HCT116 (cell line): ENCODE data around the gene MTHFD2L. TPM values are rescaled to one million over a fixed set of nuclear protein-coding genes. Genes with fewer than 3 reads are reported as not detected.

Experiments used
- ATAC-seq: fragments of 200-7000 bp; cut with Tn5 transposase; 2 replicates; pipeline ENCODE4 v1.9.1; 2020; ENCODE audit warnings: mild to moderate bottlenecking, moderate library complexity
- BruUV-seq: library from RNA; stranded (reverse); fragments of 400-500 nt; replicated peaks from 2 replicates; lab custom pipeline; 2021; lab: Mats Ljungman, UMichigan
- CTCF ChIA-PET: fragments of 300-600 bp; sonication (Branson Sonifier 250); formaldehyde crosslinking; loops from one replicate; lab custom pipeline; 2021; ENCODE audit warnings: antibody characterized with exemption; lab: Charles Lee
- POLR2A ChIA-PET: fragments of 300-600, 350-600 bp; sonication (Branson Sonifier 250); formaldehyde crosslinking; loops from one replicate; lab custom pipeline; 2021; ENCODE audit warnings: antibody characterized with exemption; lab: Charles Lee
- RAD21 ChIA-PET, 2 experiments: fragments of 300-600 bp; sonication (Branson Sonifier 250); formaldehyde crosslinking; loops; one replicate each; lab custom pipeline; 2023; ENCODE audit warnings: low total read pairs in 2 of 2; ENCODE audit not compliant: uncharacterized antibody in 2 of 2, unreplicated experiment in 2 of 2, low non-redundant PET in 1 of 2; lab: Charles Lee
- DNase-seq: peaks from one replicate; pipeline ENCODE4 v3.0.0-alpha.2; 2010; ENCODE audit warnings: low read depth, low spot score
- H2AFZ ChIP-seq: fragments of 200-600 bp; shearing (Covaris generic), sonication (generic); 2 replicates; pipeline ENCODE4 v1.6.1; 2017; ENCODE audit warnings: low read depth, mixed run types, mixed read lengths, antibody characterized with exemption, low read length; ENCODE audit not compliant: poor library complexity, severe bottlenecking
- H3K27ac ChIP-seq: 2 replicates; pipeline ENCODE4 v1.5.1; 2012; ENCODE audit warnings: low read depth, low read length
- H3K27me3 ChIP-seq: fragments of 200-600 bp; sonication (generic); 2 replicates; pipeline ENCODE4 v1.6.1; 2016; ENCODE audit warnings: mixed run types, low read length, mixed read lengths; ENCODE audit not compliant: insufficient read depth
- H3K36me3 ChIP-seq, 2 experiments: fragments of 200-500 bp in 1 of 2; fragments of 200-600 bp in 1 of 2; sonication (Bioruptor generic) in 1 of 2; sonication (generic) in 1 of 2; 2 replicates each; pipeline versions ENCODE4 v1.5.1 to v1.6.1; 2014 to 2016; ENCODE audit warnings: low read length in 2 of 2, inconsistent platforms in 1 of 2, mixed read lengths in 1 of 2, mixed run types in 1 of 2; ENCODE audit not compliant: insufficient read depth in 2 of 2, control insufficient read depth in 1 of 2
- H3K4me1 ChIP-seq, 2 experiments: fragments of 200-600 bp in 1 of 2; sonication (generic) in 1 of 2; 2 replicates each; pipeline versions ENCODE4 v1.5.1 to v1.6.1; 2012 to 2017; ENCODE audit warnings: low read length in 2 of 2, inconsistent platforms in 1 of 2, mild to moderate bottlenecking in 1 of 2, mixed read lengths in 1 of 2, mixed run types in 1 of 2, moderate library complexity in 1 of 2; ENCODE audit not compliant: insufficient read depth in 2 of 2, control insufficient read depth in 1 of 2
- H3K4me2 ChIP-seq: fragments of 200-600 bp; sonication (generic); 2 replicates; pipeline ENCODE4 v1.6.1; 2017; ENCODE audit warnings: mixed run types, low read length, mixed read lengths
- H3K4me3 ChIP-seq, 2 experiments: fragments of 200-600 bp in 1 of 2; sonication (generic) in 1 of 2; replicated peaks in 1 of 2; 2 replicates each; pipeline ENCODE4 v1.5.1; 2011 to 2016; ENCODE audit warnings: low read length in 2 of 2, control low read depth in 1 of 2, low read depth in 1 of 2, mild to moderate bottlenecking in 1 of 2, mixed read lengths in 1 of 2, mixed run types in 1 of 2
- H3K79me2 ChIP-seq: fragments of 200-600 bp; sonication (generic); 2 replicates; pipeline ENCODE4 v1.6.1; 2017; ENCODE audit warnings: mild to moderate bottlenecking, mixed run types, low read length, moderate library complexity, mixed read lengths; ENCODE audit not compliant: insufficient read depth
- H3K9ac ChIP-seq: fragments of 200-600 bp; sonication (generic); 2 replicates; pipeline ENCODE4 v1.6.1; 2016; ENCODE audit warnings: low read length, mixed read lengths
- H3K9me2 ChIP-seq: fragments of 200-600 bp; sonication (generic), shearing (Covaris generic); 2 replicates; pipeline ENCODE4 v1.6.1; 2017; ENCODE audit warnings: mixed run types, mild to moderate bottlenecking, moderate library complexity; ENCODE audit not compliant: insufficient read depth
- H3K9me3 ChIP-seq, 2 experiments: fragments of 200-500 bp in 1 of 2; fragments of 200-600 bp in 1 of 2; sonication (Bioruptor generic) in 1 of 2; sonication (generic) in 1 of 2; 2 replicates each; pipeline ENCODE4 v1.6.1; 2014 to 2017; ENCODE audit warnings: low read length in 2 of 2, mixed read lengths in 2 of 2, inconsistent platforms in 1 of 2, low read depth in 1 of 2, mild to moderate bottlenecking in 1 of 2, mixed run types in 1 of 2, moderate library complexity in 1 of 2; ENCODE audit not compliant: control insufficient read depth in 1 of 2, insufficient read depth in 1 of 2
- H4K20me1 ChIP-seq: fragments of 200-600 bp; sonication (generic), shearing (Covaris generic); 2 replicates; pipeline ENCODE4 v1.6.1; 2017; ENCODE audit warnings: mixed run types, mild to moderate bottlenecking, moderate library complexity; ENCODE audit not compliant: insufficient read depth
- CTCF ChIP-seq, 3 experiments: fragments of 200-600 bp in 1 of 3; sonication (generic) in 1 of 3; IDR thresholded peaks in 2 of 3; conservative IDR thresholded peaks in 1 of 3; 2 replicates each; pipeline ENCODE4 v1.5.1; 2012 to 2017; ENCODE audit warnings: low read depth in 2 of 3, low read length in 2 of 3, antibody characterized with exemption in 1 of 3, borderline replicate concordance in 1 of 3, control low read depth in 1 of 3, mild to moderate bottlenecking in 1 of 3, mixed read lengths in 1 of 3, mixed run types in 1 of 3, moderate library complexity in 1 of 3; ENCODE audit not compliant: insufficient read depth in 1 of 3
- MAX ChIP-seq: IDR thresholded peaks from 2 replicates; pipeline ENCODE4 v1.6.1; 2012
- POLR2AphosphoS5 ChIP-seq: IDR thresholded peaks from 2 replicates; pipeline ENCODE4 v1.6.1; 2011; ENCODE audit warnings: mild to moderate bottlenecking, low read depth, low read length, moderate library complexity
- REST ChIP-seq: IDR thresholded peaks from 2 replicates; pipeline ENCODE4 v1.6.1; 2012; ENCODE audit warnings: low read depth
- SIN3A ChIP-seq: IDR thresholded peaks from 2 replicates; pipeline ENCODE4 v1.6.1; 2012; ENCODE audit warnings: low read depth
- SRF ChIP-seq: IDR thresholded peaks from 2 replicates; pipeline ENCODE4 v1.6.1; 2012; ENCODE audit warnings: low read depth
- ZFX ChIP-seq: fragments of 450-650 bp; IDR thresholded peaks from 2 replicates; pipeline ENCODE4 v1.6.1; 2017
- intact Hi-C: fragments of 100-400 bp; cut with micrococcal nuclease; formaldehyde crosslinking; loops from 2 replicates; pipeline ENCODE4 v1.10.0; 2022
- total RNA-seq: library from RNA; stranded (reverse); gene quantifications from one replicate; pipeline ENCODE4 v1.2.1, GENCODE V29; 2021; ENCODE audit not compliant: unreplicated experiment

The MTHFD2L gene
- total RNA-seq, 1 experiment from 2014 or later = 15.0 TPM

DNA sequence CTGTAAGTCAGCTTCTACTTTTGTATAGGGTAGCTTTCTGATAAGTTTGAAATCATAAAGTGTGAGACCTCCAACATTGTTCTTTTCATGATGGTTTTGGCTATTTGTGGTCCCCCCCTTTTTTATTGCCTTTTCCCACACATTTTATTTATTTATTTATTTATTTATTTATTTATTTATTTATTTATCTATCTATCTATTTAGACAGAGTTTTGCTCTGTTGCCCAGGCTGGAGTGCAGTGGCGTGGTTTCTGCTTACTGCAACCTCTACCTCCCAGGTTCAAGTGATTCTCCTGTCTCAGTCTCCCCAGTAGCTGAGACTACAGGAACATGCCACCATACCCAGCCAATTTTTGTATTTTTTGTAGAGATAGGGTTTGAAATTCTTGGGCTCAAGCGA lies 9.7 kb upstream of the MTHFD2L start:
- H3K4me1 ChIP-seq = no peaks in the 10 kb centered on the region
- TF ChIP-seq REST (no peak), POLR2AphosphoS5 (no peak)
- TF ChIP-seq, all 23 proteins: peak for 0
- H2AFZ ChIP-seq = no peak overlapping the region
- POLR2A ChIA-PET = no interaction called here
- H3K79me2 ChIP-seq = no peaks in the 10 kb centered on the region
- no peak overlapping the region for H3K9ac ChIP-seq
- CTCF ChIA-PET = no interaction called here
- RAD21 ChIA-PET = no interaction called here
- H3K27ac ChIP-seq = no peak overlapping the region
- H4K20me1 ChIP-seq = no peaks in the 10 kb centered on the region
- DNase-seq (no peak), ATAC-seq (no peak)
- no peaks in the 10 kb centered on the region for H3K27me3 ChIP-seq
- H3K9me3 ChIP-seq = no peaks in the 10 kb centered on the region
- no TSS peak for BruUV-seq
- no peaks in the 10 kb centered on the region for H3K36me3 ChIP-seq
- H3K9me2 ChIP-seq = no peaks in the 10 kb centered on the region; the same call in 1 of the 2 replicates
- no peak overlapping the region for H3K4me2 ChIP-seq
- H3K4me3 ChIP-seq = no peak overlapping the region
- intact Hi-C loops = no loop called here

DNA sequence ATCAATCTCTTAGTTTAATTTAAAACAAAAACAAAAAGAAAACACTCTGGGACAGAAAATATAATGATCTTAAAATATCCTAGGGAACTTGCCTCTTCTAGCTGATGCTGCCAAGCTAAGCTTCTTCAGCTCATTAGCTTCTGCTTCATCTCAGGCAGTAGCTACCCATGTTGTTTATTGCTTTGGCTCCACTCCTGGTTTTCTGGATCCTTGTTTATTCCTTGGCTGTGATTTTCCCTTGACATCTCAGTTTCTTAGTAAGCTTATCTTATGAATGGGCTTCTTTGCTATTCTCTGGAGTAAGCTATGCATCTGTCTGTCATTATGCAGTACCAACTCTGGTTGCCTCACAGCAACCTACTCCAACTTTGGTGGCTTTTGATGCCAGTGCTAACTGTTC lies 5.1 kb upstream of the MTHFD2L start:
- intact Hi-C loops = no loop called here
- Histone ChIP-seq H3K36me3 (no peaks in the 10 kb centered on the region), H3K9me3 (no peaks in the 10 kb centered on the region), H3K9me2 (no peaks in the 10 kb centered on the region; the same call in 1 of the 2 replicates), H3K27ac (no peak overlapping the region), H3K4me1 (peaks cover 6 to 12% of the 10 kb centered on the region in 2 experiments; a peak in 3 of 4 replicates), H3K4me3 (no peak overlapping the region), H2AFZ (peak overlapping the region; percentile 52), H3K4me2 (no peak overlapping the region), H3K79me2 (peaks cover 10% of the 10 kb centered on the region; the same call in 1 of the 2 replicates), H3K27me3 (no peaks in the 10 kb centered on the region), H4K20me1 (no peaks in the 10 kb centered on the region), H3K9ac (no peak overlapping the region)
- TF ChIP-seq SRF (no peak), ZFX (no peak), REST (no peak), SIN3A (no peak), MAX (no peak), CTCF (IDR thresholded peaks at IDR 0.05 in 2 of 3, conservative IDR thresholded peaks at IDR 0.05 in 1 of 3; ENCODE audit: borderline replicate concordance in 1 of 3, insufficient read depth in 1 of 3, low read depth in 2 of 3, low read length in 2 of 3) (no peak)
- CTCF ChIA-PET = interaction anchor here (1.4 kb wide), 1 partner anchor 18 kb away, joined by 6 read pairs; no protein-coding TSS in a partner anchor
- DNase-seq = no peak
- POLR2A ChIA-PET = no interaction called here
- RAD21 ChIA-PET = no interaction called here
- BruUV-seq = no TSS peak
- ATAC-seq = no peak
